Chondrocyte (in vitro differentiated cells): Measurements from ENCODE around the gene BEND5. TPM values are rescaled to one million over a fixed set of nuclear protein-coding genes. Genes with fewer than 3 reads are reported as not detected.

Experiments used
- DNase-seq: peaks from one replicate; pipeline ENCODE4 v3.0.0; 2021; ENCODE audit warnings: mixed read lengths, low spot score
- H3K27ac Mint-ChIP-seq: one replicate; pipeline ENCODE4 v1.8.0; 2021; ENCODE audit warnings: mild to moderate bottlenecking, moderate library complexity, mixed read lengths; ENCODE audit not compliant: unreplicated experiment
- H3K27me3 Mint-ChIP-seq: 2 replicates; pipeline ENCODE4 v1.8.0; 2021; ENCODE audit warnings: low read depth, mixed read lengths
- H3K36me3 Mint-ChIP-seq: 2 replicates; pipeline ENCODE4 v1.8.0; 2021; ENCODE audit warnings: low read depth, mixed read lengths
- H3K4me1 Mint-ChIP-seq: 2 replicates; pipeline ENCODE4 v1.8.0; 2021; ENCODE audit warnings: low read depth, mild to moderate bottlenecking, mixed read lengths
- H3K4me3 Mint-ChIP-seq: one replicate; pipeline ENCODE4 v1.8.0; 2021; ENCODE audit warnings: mild to moderate bottlenecking, moderate library complexity, mixed read lengths; ENCODE audit not compliant: unreplicated experiment
- H3K9me3 Mint-ChIP-seq: 2 replicates; pipeline ENCODE4 v1.8.0; 2021; ENCODE audit warnings: low read depth, mixed read lengths
- total RNA-seq: library from RNA; stranded (reverse); gene quantifications from 3 replicates; pipeline ENCODE4 v1.2.1, GENCODE V29; 2021
- TF ChIP-seq, protein P1 (sequence below): fragments of 200-600 bp; sonication (generic); IDR thresholded peaks from 2 replicates; pipeline ENCODE4 v1.5.0; 2021; ENCODE audit warnings: antibody characterized with exemption, mild to moderate bottlenecking, moderate library complexity

Gene BEND5
- total RNA-seq, 1 donor from 2014 or later = 4.2 TPM

DNA sequence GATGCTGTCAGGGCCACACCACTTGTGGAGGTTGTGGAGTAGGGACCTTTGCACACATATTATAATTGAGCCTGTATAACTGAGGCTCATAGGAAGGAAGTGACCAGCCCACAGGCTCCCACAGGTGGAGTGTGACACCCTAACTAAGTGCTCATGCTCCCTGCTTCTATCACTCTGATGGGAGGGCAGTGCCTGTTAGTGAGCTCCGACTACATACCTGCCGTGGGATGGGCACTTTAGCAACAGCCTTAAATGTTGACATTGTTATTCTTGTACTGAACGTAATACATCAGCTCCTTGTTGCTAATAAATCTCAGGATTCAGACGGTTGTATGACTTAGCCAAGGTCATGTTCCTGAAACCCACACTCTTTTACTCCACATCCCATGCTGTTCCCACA lies 58.0 kb downstream of the BEND5 start:
- H3K27me3 Mint-ChIP-seq = peaks cover 21% of the 10 kb centered on the region
- no peak overlapping the region for H3K4me3 Mint-ChIP-seq
- TF ChIP-seq, protein P1, sequence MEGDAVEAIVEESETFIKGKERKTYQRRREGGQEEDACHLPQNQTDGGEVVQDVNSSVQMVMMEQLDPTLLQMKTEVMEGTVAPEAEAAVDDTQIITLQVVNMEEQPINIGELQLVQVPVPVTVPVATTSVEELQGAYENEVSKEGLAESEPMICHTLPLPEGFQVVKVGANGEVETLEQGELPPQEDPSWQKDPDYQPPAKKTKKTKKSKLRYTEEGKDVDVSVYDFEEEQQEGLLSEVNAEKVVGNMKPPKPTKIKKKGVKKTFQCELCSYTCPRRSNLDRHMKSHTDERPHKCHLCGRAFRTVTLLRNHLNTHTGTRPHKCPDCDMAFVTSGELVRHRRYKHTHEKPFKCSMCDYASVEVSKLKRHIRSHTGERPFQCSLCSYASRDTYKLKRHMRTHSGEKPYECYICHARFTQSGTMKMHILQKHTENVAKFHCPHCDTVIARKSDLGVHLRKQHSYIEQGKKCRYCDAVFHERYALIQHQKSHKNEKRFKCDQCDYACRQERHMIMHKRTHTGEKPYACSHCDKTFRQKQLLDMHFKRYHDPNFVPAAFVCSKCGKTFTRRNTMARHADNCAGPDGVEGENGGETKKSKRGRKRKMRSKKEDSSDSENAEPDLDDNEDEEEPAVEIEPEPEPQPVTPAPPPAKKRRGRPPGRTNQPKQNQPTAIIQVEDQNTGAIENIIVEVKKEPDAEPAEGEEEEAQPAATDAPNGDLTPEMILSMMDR = no peak
- H3K27ac Mint-ChIP-seq = no peak overlapping the region
- H3K9me3 Mint-ChIP-seq = no peaks in the 10 kb centered on the region
- no peaks in the 10 kb centered on the region for H3K36me3 Mint-ChIP-seq
- no peaks in the 10 kb centered on the region for H3K4me1 Mint-ChIP-seq
- no peak for DNase-seq

DNA sequence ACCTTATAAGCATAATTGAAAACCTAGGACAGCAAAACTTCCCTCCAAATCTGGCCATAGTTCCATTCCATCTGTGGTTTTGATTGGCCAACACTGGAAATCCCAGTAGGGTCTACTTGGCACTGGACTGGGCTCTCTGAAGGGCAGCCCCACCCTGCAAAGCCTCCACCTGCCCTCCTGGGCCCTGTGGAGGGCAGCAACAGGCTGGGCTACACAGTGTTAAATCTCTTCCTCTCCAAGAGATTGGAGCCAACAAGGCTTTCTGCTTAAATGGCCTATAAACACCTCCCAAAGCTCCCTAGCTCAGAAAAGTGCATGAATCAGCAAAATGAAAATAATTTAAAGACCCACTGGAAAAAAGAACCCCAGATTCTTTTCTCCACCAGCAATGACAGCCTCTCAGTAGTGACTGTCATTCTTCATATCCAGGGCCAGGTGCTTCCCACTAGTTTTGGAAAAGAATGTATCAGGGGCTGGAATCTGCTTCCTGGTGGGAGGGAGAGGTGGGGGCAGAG lies 58.5 kb downstream of the BEND5 start:
- no peak for DNase-seq
- Mint-ChIP-seq H3K9me3 (no peaks in the 10 kb centered on the region), H3K36me3 (no peaks in the 10 kb centered on the region), H3K27me3 (peaks cover 19% of the 10 kb centered on the region), H3K4me3 (no peak overlapping the region), H3K4me1 (no peaks in the 10 kb centered on the region), H3K27ac (no peak overlapping the region)
- TF ChIP-seq, protein P1 = no peak

DNA sequence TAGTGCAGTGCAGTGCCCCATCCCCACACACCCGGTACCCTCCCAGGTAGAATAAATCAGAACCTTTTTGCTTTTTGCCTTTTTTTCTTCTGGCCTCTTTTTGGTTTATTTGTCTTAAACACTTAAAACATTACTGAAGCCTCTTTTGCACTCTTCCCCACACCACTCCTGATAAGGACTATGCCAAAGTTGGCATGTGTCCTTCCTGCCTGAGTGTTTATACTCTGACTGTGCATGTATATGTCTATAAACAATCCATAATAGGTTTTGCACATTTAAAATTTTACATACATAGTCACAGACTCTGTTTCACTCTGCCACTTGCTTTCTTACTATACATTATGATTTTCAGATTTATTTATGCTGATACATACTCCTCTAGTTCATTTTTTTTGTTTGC lies 59.6 kb downstream of the BEND5 start:
- Mint-ChIP-seq H3K36me3 (no peaks in the 10 kb centered on the region), H3K4me1 (no peaks in the 10 kb centered on the region), H3K4me3 (no peak overlapping the region), H3K27ac (no peak overlapping the region), H3K9me3 (no peaks in the 10 kb centered on the region), H3K27me3 (peaks cover 19% of the 10 kb centered on the region)
- TF ChIP-seq, protein P1 = no peak
- no peak for DNase-seq

DNA sequence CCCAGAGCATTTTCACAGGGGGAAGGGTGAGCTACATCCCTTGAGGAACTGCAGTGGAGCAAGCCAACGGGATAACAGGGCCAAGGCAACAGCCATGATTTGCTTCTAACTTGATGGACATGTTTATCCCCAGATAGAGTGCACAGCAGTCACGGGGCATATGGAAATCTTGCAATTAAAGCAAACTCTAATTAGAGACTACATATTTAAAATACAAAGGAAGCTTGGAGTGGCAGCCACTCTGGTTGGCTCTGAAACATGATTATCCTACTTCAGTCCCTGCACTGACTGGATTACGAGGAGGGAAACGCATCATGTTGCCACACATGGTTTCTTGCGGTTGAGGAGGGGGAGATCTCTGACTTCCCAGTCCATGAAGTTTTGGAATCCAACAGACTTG lies 60.8 kb downstream of the BEND5 start:
- no peaks in the 10 kb centered on the region for H3K9me3 Mint-ChIP-seq

DNA sequence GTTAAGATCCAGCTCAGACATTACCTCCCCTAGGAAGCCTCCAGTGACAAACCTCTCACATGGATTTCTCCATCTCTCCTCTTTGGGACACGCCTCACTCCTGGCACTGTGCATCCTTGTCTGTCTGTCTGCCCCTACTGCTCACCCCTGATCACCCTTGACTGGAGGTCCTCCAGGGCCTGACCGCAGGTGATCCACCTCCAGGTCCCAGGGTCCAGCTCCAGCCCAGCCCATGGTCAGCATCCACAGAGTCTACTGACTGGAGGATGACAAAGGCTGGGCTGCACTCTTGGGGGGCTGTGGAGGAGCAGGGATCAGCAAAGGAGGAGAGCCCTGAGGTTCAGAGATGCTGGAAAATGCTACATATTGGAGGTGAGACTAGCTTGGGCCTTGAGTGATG lies 65.8 kb downstream of the BEND5 start:
- H3K36me3 Mint-ChIP-seq = no peaks in the 10 kb centered on the region
- no peak overlapping the region for H3K4me3 Mint-ChIP-seq
- DNase-seq = no peak
- no peaks in the 10 kb centered on the region for H3K9me3 Mint-ChIP-seq
- no peak overlapping the region for H3K27ac Mint-ChIP-seq
- TF ChIP-seq, protein P1 = no peak
- H3K4me1 Mint-ChIP-seq = no peaks in the 10 kb centered on the region
- peaks cover 21% of the 10 kb centered on the region for H3K27me3 Mint-ChIP-seq

More for the DNA sequence above, 60.8 kb downstream of the BEND5 start:
- Mint-ChIP-seq H3K27ac (no peak overlapping the region), H3K36me3 (no peaks in the 10 kb centered on the region), H3K4me1 (no peaks in the 10 kb centered on the region), H3K4me3 (no peak overlapping the region), H3K27me3 (peaks cover 21% of the 10 kb centered on the region)
- TF ChIP-seq, protein P1 = no peak
- DNase-seq = no peak
